Liver (tissue), 9 donors: ENCODE data around the gene TLE4. TPM values are rescaled to one million over a fixed set of nuclear protein-coding genes. Genes with fewer than 3 reads are reported as not detected.

Experiments used
- DNase-seq: peaks from one replicate; pipeline ENCODE4 v3.0.0-alpha.2; 2017; ENCODE audit warnings: low spot score
- H3K27ac ChIP-seq, 2 donors: one replicate each; pipeline ENCODE4 v1.7.0; 2013; ENCODE audit warnings: inconsistent platforms in 2 of 2, low read length in 2 of 2, control low read depth in 1 of 2, low read depth in 1 of 2, mild to moderate bottlenecking in 1 of 2
- H3K27me3 ChIP-seq, 4 donors: one replicate each; pipeline versions ENCODE4 v1.6.1 to v1.7.0; 2013; ENCODE audit warnings: low read length in 3 of 4, inconsistent platforms in 1 of 4, mild to moderate bottlenecking in 1 of 4, moderate library complexity in 1 of 4; ENCODE audit not compliant: control insufficient read depth in 4 of 4, insufficient read depth in 4 of 4
- H3K36me3 ChIP-seq, 4 donors: one replicate each; pipeline versions ENCODE4 v1.6.1 to v1.7.0; 2013; ENCODE audit warnings: low read length in 3 of 4, mild to moderate bottlenecking in 3 of 4, low read depth in 1 of 4, moderate library complexity in 1 of 4; ENCODE audit not compliant: control insufficient read depth in 4 of 4, insufficient read depth in 3 of 4
- H3K4me1 ChIP-seq, 4 donors: one replicate each; pipeline versions ENCODE4 v1.6.1 to v1.7.0; 2013; ENCODE audit warnings: low read length in 3 of 4, mild to moderate bottlenecking in 3 of 4, moderate library complexity in 1 of 4; ENCODE audit not compliant: control insufficient read depth in 4 of 4, insufficient read depth in 4 of 4
- H3K4me3 ChIP-seq, 3 donors: one replicate each; pipeline versions ENCODE4 v1.6.1 to v1.7.0; 2013; ENCODE audit warnings: low read length in 3 of 3, control low read depth in 1 of 3, low read depth in 1 of 3, mild to moderate bottlenecking in 1 of 3
- H3K9ac ChIP-seq, 2 donors: one replicate each; pipeline ENCODE4 v1.7.0; 2013; ENCODE audit warnings: low read length in 2 of 2, mild to moderate bottlenecking in 2 of 2, moderate library complexity in 2 of 2, control low read depth in 1 of 2, low read depth in 1 of 2
- H3K9me3 ChIP-seq, 4 donors: one replicate each; pipeline versions ENCODE4 v1.6.1 to v1.7.0; 2013; ENCODE audit warnings: low read length in 3 of 4; ENCODE audit not compliant: control insufficient read depth in 4 of 4
- ATF3 ChIP-seq: IDR thresholded peaks from 2 replicates; pipeline ENCODE4 v1.6.1; 2016; ENCODE audit warnings: antibody characterized with exemption
- EGR1 ChIP-seq, 2 donors: IDR thresholded peaks; 2 replicates each; pipeline ENCODE4 v1.6.1; 2016 to 2018; ENCODE audit warnings: antibody characterized with exemption in 2 of 2, low read depth in 2 of 2
- FOXA1 ChIP-seq: IDR thresholded peaks from 2 replicates; pipeline ENCODE4 v1.6.1; 2016; ENCODE audit warnings: antibody characterized with exemption
- FOXA2 ChIP-seq: IDR thresholded peaks from 2 replicates; pipeline ENCODE4 v1.6.1; 2016; ENCODE audit warnings: antibody characterized with exemption
- HNF4G ChIP-seq: IDR thresholded peaks from 2 replicates; pipeline ENCODE4 v1.6.1; 2016; ENCODE audit warnings: antibody characterized with exemption
- RAD21 ChIP-seq, 2 donors: IDR thresholded peaks; 2 replicates each; pipeline ENCODE4 v1.6.1; 2016; ENCODE audit warnings: antibody characterized with exemption in 2 of 2, mild to moderate bottlenecking in 2 of 2
- YY1 ChIP-seq: IDR thresholded peaks from 2 replicates; pipeline ENCODE4 v1.6.1; 2016; ENCODE audit warnings: antibody characterized with exemption, mild to moderate bottlenecking
- WGBS: extraction: QIAGEN DNeasy Blood & Tissue Kit; methylation state at CpG from one replicate; pipeline ENCODE4 v1.1.7; 2013; 5-methylcytosine and 5-hydroxymethylcytosine counted together
- polyA plus RNA-seq, 2 donors: library from polyadenylated mRNA; stranded (reverse) in 1 of 2; unstranded in 1 of 2; fragments of 200-250 nt in 1 of 2; fragments of >200 nt in 1 of 2; fragmentation: Nextera tagmentation in 1 of 2; extraction: Ambion mirVana in 1 of 2; gene quantifications; one replicate each; pipeline versions ENCODE4 v1.2.1 to v1.2.3, GENCODE V29; 2013 to 2015
- total RNA-seq, 2 donors: library from RNA; depleted of rRNA; stranded (reverse); fragments of >200 nt; gene quantifications; one replicate each; pipeline ENCODE4 v1.2.3, GENCODE V29; 2014
- TF ChIP-seq, protein P1 (sequence below): IDR thresholded peaks from 2 replicates; pipeline ENCODE4 v1.6.1; 2016; ENCODE audit warnings: antibody characterized with exemption
- TF ChIP-seq, protein P2 (sequence below): fragments of 150-350 bp; IDR thresholded peaks from 2 replicates; pipeline ENCODE4 v1.5.1; 2017; ENCODE audit warnings: improper control_type of control experiment, low read depth, low read length; ENCODE audit not compliant: missing input control
- TF ChIP-seq, protein P3 (sequence below): IDR thresholded peaks from 2 replicates; pipeline ENCODE4 v1.6.1; 2016; ENCODE audit warnings: antibody characterized with exemption, mild to moderate bottlenecking
- donor health status: healthy.
- donor health status: healthy.
- donor health status: healthy.
- donor health status: healthy.
- donor health status: healthy.

TLE4 gene
- total and polyA plus RNA-seq, 4 donors: 2.5 to 6.6 (median 4.7) TPM

GRCh38 chr9:79709743-79710674 lies 138.2 kb downstream of the TLE4 start:
- Histone ChIP-seq H3K4me3 (no peak overlapping the region), H3K4me1 (no peaks in the 10 kb centered on the region), H3K9me3 (no peaks in the 10 kb centered on the region), H3K9ac (no peak overlapping the region), H3K27ac (no peak overlapping the region), H3K27me3 (no peaks in the 10 kb centered on the region), H3K36me3 (peaks cover 0 to 26% (median 12%) of the 10 kb centered on the region in 4 donors)
- no peak for DNase-seq
- no peak for TF ChIP-seq HNF4G
- TF ChIP-seq FOXA1: no peak
- TF ChIP-seq, protein P1, sequence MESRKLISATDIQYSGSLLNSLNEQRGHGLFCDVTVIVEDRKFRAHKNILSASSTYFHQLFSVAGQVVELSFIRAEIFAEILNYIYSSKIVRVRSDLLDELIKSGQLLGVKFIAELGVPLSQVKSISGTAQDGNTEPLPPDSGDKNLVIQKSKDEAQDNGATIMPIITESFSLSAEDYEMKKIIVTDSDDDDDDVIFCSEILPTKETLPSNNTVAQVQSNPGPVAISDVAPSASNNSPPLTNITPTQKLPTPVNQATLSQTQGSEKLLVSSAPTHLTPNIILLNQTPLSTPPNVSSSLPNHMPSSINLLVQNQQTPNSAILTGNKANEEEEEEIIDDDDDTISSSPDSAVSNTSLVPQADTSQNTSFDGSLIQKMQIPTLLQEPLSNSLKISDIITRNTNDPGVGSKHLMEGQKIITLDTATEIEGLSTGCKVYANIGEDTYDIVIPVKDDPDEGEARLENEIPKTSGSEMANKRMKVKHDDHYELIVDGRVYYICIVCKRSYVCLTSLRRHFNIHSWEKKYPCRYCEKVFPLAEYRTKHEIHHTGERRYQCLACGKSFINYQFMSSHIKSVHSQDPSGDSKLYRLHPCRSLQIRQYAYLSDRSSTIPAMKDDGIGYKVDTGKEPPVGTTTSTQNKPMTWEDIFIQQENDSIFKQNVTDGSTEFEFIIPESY: no peak
- 97% methylated on average over 7 of the region's 7 CpGs for WGBS

DNA sequence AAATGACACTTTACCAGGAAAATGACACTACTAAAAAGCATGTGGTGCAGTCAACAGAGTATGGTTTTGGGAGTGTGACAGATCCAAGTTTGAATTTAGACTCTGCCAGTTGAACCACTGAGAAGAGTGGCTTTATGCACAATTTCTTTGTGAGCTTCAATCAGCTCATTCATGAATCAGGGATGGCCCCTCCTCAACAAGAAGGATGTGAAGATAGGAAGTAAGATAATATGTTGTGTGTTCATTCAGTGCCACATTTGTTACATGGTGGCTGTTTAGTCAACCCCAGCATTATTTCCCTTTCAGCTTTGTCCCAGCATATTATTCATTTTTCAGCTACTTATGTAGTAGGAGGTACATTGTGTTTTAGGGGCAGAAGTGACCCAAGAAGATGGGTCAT lies 140.1 kb downstream of the TLE4 start:
- TF ChIP-seq FOXA2 (no peak), EGR1 (IDR thresholded peaks at IDR 0.05; ENCODE audit: low read depth in 2 of 2) (no peak), RAD21 (IDR thresholded peaks at IDR 0.05) (no peak), ATF3 (no peak), YY1 (no peak)
- TF ChIP-seq, protein P2, sequence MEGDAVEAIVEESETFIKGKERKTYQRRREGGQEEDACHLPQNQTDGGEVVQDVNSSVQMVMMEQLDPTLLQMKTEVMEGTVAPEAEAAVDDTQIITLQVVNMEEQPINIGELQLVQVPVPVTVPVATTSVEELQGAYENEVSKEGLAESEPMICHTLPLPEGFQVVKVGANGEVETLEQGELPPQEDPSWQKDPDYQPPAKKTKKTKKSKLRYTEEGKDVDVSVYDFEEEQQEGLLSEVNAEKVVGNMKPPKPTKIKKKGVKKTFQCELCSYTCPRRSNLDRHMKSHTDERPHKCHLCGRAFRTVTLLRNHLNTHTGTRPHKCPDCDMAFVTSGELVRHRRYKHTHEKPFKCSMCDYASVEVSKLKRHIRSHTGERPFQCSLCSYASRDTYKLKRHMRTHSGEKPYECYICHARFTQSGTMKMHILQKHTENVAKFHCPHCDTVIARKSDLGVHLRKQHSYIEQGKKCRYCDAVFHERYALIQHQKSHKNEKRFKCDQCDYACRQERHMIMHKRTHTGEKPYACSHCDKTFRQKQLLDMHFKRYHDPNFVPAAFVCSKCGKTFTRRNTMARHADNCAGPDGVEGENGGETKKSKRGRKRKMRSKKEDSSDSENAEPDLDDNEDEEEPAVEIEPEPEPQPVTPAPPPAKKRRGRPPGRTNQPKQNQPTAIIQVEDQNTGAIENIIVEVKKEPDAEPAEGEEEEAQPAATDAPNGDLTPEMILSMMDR: no peak
- TF ChIP-seq, protein P3, sequence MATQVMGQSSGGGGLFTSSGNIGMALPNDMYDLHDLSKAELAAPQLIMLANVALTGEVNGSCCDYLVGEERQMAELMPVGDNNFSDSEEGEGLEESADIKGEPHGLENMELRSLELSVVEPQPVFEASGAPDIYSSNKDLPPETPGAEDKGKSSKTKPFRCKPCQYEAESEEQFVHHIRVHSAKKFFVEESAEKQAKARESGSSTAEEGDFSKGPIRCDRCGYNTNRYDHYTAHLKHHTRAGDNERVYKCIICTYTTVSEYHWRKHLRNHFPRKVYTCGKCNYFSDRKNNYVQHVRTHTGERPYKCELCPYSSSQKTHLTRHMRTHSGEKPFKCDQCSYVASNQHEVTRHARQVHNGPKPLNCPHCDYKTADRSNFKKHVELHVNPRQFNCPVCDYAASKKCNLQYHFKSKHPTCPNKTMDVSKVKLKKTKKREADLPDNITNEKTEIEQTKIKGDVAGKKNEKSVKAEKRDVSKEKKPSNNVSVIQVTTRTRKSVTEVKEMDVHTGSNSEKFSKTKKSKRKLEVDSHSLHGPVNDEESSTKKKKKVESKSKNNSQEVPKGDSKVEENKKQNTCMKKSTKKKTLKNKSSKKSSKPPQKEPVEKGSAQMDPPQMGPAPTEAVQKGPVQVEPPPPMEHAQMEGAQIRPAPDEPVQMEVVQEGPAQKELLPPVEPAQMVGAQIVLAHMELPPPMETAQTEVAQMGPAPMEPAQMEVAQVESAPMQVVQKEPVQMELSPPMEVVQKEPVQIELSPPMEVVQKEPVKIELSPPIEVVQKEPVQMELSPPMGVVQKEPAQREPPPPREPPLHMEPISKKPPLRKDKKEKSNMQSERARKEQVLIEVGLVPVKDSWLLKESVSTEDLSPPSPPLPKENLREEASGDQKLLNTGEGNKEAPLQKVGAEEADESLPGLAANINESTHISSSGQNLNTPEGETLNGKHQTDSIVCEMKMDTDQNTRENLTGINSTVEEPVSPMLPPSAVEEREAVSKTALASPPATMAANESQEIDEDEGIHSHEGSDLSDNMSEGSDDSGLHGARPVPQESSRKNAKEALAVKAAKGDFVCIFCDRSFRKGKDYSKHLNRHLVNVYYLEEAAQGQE: no peak
- TF ChIP-seq, protein P1: no peak
- Histone ChIP-seq H3K4me3 (no peak overlapping the region), H3K9me3 (no peaks in the 10 kb centered on the region), H3K27ac (no peak overlapping the region), H3K9ac (no peak overlapping the region), H3K36me3 (peaks cover 0 to 24% (median 13%) of the 10 kb centered on the region in 4 donors), H3K4me1 (no peaks in the 10 kb centered on the region), H3K27me3 (no peaks in the 10 kb centered on the region)
- DNase-seq: no peak
